HG03432 (cell line): Measurements from ENCODE around the gene TASP1.
A peak's percentile ranks its signal among the peaks of the same experiment; 100 is the strongest.

Source experiments
- ATAC-seq: cut with Tn5 transposase; IDR thresholded peaks from one replicate; pipeline ENCODE4 v1.9.1; 2021; ENCODE audit warnings: mild to moderate bottlenecking, moderate library complexity; ENCODE audit not compliant: unreplicated experiment

The TASP1 gene

DNA sequence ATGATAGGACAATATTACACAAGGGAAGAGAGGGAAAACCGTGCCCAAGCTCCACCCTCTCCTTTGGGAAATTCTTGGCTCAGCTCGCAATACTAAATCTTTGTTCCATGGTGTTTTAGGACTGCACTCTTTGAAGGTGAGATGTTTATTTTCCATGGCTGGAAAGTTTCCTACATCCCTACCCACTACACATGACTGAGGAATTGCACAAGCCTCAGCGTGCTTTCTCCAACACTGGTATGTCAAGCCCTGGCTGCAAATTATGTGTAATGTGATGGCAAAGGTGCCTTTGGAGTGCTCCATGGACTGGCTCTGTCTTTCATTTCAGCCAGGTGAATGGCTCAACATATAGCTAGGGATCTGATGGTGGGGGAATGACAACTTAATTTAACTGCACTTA lies 283.3 kb downstream of the TASP1 start:
- no peak for ATAC-seq

DNA sequence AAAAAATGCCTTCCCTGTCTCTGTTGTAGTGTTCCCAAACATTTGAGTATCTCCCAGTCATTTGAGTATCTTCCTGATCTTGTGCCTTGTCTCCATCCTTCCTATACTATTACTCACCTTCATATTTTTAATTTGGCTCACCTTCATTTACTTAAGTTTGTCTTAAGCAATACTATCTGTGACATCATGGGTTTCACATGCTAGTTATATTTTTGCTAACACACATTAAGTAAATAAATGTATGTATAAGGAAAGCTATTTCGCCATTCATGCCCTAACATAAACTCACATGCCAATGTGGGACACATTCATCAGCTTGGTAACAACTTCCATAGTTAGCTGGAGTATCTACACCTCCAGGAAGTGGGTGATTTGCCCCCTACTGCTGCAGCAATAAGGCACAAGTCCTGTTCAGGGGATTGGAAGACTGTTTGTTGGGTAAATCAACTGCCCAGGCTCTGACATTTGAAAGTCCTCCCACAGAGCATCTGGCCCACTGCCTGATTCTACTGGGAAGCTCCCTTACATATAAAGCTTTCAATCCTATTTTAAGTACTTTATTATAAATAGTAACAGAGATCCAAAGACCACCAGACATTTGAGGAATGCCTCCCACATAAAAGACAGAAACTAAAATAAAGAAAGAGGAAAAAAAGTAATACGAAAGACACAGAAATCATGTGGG lies 285.3 kb downstream of the TASP1 start:
- ATAC-seq: no peak

DNA sequence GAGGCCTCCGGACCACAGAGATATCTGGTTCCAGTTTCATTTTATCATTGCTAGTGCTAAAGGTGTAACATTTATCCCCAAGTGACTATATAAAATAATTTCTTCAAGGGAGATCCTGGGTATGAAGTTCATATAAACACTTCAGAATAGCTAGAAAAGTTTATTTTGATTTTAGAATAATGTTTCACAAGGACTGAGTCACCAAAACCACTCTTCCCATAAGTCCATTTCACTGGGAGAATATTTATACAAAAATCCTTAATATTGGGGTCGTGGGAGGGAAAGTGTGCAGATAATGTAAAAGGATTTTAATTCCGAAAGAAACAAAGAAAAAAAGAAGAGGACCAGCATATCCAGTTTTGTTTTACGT lies 289.5 kb downstream of the TASP1 start:
- no peak for ATAC-seq

GRCh38 chr20:13348311-13349234 lies 290.2 kb downstream of the TASP1 start:
- no peak for ATAC-seq

GRCh38 chr20:13344671-13345070 lies 294.1 kb downstream of the TASP1 start:
- no peak for ATAC-seq

GRCh38 chr20:13342469-13343242 lies 296.1 kb downstream of the TASP1 start:
- no peak for ATAC-seq

- ATAC-seq: peak; percentile 44
Observed at GRCh38 chr20:13341737-13342393, 296.9 kb downstream of the TASP1 start.

DNA sequence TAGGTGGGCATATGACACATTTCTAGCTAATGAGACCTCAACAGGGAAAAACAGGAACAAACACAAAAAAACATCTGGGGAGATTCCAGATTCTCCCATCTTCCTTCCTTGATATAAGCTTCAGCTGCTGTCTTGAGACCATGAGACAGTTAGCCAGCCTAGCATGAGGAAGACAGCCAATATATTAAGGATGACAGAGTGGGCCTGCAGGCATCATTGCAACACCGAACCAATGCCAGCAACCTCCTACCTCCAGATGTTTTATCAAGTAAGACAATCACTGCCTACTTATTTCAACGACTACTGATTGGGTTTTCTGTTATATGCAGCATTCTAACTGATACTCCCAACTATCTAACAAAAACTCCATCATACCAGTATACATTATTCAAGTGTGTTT lies 298.6 kb downstream of the TASP1 start:
- ATAC-seq: no peak
